NT2/D1 (cell line): ENCODE data around the gene NAGS.
"Not testable (repeated sequence)": the region's sequence is repeated elsewhere in the genome, so short reads cannot be mapped to it uniquely, and the experiment has no call there.

Experiments
- SUZ12 ChIP-seq: IDR thresholded peaks from 2 replicates; pipeline ENCODE4 v1.6.1; 2011; ENCODE audit not compliant: insufficient read length, insufficient read depth; ENCODE audit errors: extremely low read depth
- YY1 ChIP-seq: IDR thresholded peaks from 2 replicates; pipeline ENCODE4 v1.6.1; 2011; ENCODE audit not compliant: insufficient read length, insufficient read depth
- ZNF274 ChIP-seq: IDR thresholded peaks from 2 replicates; pipeline ENCODE4 v1.6.1; 2011; ENCODE audit warnings: mild to moderate bottlenecking, low read depth, low read length

DNA sequence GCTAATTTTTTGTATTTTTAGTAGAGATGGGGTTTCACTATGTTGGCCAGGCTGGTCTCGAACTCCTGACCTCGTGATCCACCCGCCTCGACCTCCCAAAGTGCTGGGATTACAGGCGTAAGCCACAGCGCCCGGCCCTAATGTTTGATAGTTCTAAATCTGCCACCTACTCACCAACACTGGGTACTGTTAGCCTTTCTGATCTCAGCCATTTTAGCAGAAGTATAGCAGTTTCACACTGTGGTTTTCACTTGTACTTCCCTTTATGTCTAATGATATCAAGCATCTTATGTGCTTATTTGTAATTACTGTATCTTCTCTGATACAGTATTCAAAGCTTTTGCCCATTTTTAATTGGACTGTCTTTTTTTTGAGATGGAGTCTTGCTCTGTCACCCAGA, 42.5 kb downstream of the NAGS start:
- not testable (repeated sequence) for TF ChIP-seq ZNF274, YY1, SUZ12
